Stimulated activated CD8-positive, alpha-beta memory T cell treated with anti-CD3 and anti-CD28 coated beads, Interleukin-15, amount 100 ng/mL, for 4 hours (primary cell): ENCODE measurements around the gene GATAD2A.

Experiments used
- DNase-seq, 2 donors: peaks; one replicate each; pipeline ENCODE4 v3.0.0-alpha.2; 2020; ENCODE audit warnings: low read depth in 2 of 2

Gene GATAD2A

DNA sequence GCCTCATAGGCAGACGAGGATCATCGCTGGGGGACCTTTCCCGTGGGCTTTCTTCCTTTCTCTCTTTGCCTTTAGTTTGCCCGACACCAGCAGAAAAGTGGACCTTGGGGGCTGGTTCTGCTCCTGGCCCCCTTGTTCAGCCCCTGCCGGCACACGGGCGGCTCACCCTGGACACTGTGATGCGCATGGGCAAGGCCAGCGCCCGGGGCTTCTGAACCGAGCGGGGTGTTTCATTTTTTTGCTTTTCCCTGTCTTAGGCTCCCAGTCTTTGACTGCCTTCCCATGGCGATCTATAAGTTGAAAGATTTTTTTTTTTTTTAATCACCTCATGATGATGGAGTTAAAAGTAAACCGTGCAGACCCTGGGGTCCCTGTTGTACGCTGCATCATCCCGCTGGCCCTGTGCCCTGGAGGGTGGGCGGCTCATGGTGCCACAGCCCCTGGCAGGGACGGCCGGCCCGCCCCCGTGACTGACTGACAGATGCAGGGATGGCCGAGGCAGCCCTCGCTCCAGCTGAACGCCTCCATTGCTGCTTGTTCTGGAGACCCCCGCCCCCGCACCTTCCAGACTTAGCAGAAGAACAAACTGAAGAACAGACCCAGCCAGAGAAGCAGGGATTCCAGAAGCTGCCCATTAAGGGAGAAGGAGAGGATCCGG lies 100.3 kb downstream of the GATAD2A start:
- no peak for DNase-seq

- no peak for DNase-seq
Observed at GRCh38 chr19:19506592-19506991, 101.1 kb downstream of the GATAD2A start.

- no peak for DNase-seq
Observed at GRCh38 chr19:19507354-19507753, 101.9 kb downstream of the GATAD2A start.

- DNase-seq: no peak
Observed at GRCh38 chr19:19508217-19508616, 102.7 kb downstream of the GATAD2A start.

DNA sequence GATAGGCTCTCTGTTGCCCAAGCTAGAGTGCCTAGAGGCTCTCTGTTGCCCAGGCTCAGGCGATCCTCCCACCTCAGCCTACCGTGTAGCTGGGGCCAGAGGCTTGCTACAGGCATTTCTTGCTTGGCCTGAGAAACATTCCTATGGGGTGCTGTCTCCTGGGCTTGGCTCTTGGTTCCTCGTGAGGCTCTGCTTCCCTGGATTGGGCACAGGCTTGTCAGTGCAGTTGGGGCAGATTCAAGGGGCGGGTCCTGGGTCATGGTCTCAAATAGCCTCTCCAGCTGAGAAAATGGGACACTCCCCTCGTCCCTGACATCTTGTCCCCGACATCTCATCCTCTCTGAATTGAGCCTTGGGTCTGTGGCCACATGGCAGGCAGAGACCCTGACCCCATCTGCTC lies 105.0 kb downstream of the GATAD2A start:
- no peak for DNase-seq

GRCh38 chr19:19513682-19514081 lies 108.2 kb downstream of the GATAD2A start:
- DNase-seq: no peak

DNA sequence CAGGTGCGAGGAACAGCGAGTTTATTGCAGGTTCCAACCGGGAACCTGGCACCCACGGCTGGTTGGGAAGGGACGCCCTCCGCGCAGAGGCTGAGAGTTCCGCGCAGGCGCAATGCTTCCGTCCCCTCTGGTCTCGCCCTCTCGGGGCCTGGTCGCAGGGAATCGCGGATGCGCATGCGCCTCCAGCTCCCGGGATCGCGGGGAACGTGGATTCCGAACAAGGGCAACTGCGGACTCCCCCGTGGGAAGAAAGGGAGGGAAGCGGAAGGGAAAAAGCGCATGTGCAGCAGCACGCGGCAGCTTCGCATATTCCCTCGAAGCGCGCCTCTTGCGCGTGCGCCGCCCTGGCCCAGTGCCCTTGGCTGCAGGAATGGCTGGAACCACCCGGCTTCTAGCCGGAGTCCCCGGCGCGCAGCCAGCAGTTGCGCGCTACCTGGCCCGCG lies 108.8 kb downstream of the GATAD2A start:
- no peak for DNase-seq

DNA sequence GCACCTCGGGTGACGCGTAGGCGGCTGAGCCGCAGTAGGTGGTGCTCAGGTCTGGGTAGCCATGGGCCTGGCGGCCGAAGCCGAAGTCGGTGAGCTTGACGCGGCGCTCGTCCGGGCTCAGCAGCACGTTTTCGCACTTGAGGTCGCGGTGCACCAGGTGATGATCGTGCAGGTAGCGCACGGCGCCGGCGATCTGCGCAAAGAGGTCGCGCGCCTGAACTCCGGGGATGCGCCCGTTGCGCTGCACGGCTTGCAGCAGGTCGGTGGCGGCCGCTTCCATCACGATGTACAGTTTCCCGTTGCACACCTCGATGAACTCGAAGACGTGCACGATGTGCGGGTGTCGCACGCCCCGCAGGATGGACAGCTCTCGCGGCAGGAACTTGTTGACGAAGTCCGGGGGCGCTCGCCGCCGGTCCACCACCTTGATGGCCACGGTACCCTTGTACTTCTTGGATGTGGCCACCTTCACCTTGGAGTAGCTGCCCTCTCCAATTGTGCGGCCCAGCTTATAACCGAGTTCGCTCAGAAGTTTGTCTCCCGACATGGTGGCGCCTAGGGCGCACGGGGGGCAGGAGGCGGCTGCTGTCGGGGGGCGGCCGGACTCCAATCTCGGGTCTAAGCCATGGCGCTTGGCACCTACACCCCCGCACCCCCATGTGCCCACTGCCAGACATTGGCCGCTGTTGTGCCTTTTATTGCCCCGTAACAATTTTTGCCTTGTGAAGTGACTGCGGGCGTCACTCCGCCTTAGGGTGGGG lies 109.6 kb downstream of the GATAD2A start, which contains the start of gene TSSK6:
Gene TSSK6 (minus strand): TSS at position 668 of the 761 bp plus-strand sequence. CDS start 121 bp downstream, at position 547.
- no peak for DNase-seq

DNA sequence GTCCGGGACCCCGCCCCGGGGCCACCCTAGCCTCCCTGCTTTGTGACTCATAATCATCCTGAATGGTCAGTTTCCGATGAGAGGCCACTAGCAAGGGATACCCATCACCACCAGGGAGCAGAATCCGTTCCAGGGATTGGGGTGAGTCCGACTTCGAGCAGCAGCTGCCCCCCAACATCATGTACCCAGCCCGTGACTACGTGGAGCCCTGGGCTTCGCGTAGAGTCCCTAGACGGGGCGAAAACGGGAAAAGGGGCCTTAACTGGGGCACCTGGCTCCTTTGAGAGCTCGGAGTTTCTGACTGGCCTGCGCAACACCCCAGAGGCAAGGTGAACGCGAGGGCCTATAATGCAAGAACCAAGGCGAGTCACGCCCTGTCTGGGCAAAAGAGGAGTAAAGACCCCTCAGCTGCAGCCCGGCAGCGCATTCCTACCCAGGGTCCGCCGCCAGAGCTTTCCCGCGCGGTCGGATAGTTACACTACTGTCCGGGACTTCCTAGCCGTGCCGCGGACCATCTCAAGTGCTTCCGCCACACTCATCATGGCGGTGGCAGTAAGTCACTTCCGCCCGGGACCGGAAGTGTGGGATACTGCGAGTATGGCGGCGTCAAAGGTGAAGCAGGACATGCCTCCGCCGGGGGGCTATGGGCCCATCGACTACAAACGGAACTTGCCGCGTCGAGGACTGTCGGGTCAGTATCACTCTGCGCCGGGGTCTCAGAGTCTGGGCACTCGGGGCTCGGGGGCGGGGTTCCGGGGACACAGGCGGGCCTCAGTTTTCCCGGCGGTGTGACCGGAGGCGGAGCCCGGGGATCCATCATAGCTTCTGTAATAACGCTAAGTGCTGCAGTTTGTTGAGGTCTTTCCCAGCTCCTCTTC lies 110.4 kb downstream of the GATAD2A start, which contains the start of gene NDUFA13:
Gene NDUFA13 (plus strand): TSS at position 584 of the 878 bp plus-strand sequence. CDS start 14 bp downstream, at position 598.
- DNase-seq: peak; percentile 86 to 87

DNA sequence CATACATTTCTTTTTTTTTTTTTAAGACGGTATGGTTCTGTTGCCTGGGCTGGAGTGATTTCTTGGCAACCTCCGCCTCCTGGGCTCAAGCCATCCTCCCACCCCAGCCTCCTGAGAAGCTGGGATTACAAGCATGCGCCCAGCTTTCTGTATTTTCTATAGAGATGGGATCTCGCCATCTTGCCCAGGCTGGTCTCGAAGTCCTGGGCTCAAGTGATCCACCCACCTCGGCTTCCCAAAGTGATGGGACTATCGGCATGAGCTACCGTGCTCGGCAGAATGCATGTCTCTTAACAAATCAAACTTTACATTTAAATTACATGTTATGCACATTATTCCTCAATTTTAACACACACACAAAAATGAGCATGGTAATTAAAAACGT lies 111.8 kb downstream of the GATAD2A start:
- no peak for DNase-seq

DNA sequence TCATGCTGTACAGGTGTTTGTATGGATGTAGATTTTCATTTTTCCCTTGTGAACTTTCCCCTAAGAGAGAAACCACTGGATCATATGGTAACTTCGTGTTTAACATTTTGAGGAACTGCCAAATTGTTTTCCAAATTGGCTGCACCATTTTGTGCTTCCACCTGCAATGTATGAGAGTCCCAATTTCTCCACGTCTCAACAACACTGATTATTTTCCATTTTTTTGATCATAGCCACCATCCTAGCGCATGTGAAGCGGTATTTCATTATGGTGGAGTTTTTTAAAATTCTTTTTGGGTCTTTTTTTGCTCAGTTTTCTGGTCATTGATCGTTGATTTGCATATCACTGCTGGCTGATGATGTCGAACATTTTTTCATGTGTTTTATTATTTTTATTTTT lies 115.5 kb downstream of the GATAD2A start:
- no peak for DNase-seq

GRCh38 chr19:19523177-19523576 lies 117.7 kb downstream of the GATAD2A start:
- no peak for DNase-seq

GRCh38 chr19:19524053-19524452 lies 118.6 kb downstream of the GATAD2A start:
- no peak for DNase-seq

DNA sequence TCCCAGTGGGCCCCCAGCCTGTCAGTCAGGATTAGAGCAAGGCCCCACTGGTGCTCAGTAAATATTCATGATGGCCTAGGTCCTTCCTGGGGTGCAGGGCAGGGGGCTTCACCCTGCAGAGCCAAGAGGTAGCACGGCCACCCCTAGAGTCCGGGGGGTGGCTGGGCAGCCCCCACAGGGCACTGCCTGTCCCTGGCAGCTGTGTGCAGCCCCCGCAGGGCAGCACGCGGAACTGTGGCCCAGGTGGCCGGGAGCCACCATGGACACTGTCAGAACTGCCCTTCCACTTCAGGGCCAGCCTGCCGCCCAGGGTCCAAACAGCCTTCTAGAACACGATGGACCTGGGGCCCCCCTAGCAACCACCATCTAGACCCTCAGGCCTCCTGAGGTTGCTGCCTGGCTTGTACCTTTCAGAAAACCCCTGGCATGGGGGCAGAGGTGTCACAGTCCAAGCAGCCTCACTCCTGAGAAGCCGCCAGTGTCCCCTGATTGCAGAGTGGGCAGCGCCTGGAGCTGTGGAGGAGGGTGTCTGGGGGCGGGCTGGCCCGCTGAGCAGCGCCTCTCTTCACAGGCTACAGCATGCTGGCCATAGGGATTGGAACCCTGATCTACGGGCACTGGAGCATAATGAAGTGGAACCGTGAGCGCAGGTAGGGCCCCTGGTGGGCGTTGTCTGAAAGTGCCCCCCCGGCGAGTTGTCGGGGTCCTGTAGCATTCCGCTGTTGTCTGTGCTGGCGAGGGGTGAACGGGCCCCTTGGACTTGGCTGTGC lies 120.3 kb downstream of the GATAD2A start:
- no peak for DNase-seq

DNA sequence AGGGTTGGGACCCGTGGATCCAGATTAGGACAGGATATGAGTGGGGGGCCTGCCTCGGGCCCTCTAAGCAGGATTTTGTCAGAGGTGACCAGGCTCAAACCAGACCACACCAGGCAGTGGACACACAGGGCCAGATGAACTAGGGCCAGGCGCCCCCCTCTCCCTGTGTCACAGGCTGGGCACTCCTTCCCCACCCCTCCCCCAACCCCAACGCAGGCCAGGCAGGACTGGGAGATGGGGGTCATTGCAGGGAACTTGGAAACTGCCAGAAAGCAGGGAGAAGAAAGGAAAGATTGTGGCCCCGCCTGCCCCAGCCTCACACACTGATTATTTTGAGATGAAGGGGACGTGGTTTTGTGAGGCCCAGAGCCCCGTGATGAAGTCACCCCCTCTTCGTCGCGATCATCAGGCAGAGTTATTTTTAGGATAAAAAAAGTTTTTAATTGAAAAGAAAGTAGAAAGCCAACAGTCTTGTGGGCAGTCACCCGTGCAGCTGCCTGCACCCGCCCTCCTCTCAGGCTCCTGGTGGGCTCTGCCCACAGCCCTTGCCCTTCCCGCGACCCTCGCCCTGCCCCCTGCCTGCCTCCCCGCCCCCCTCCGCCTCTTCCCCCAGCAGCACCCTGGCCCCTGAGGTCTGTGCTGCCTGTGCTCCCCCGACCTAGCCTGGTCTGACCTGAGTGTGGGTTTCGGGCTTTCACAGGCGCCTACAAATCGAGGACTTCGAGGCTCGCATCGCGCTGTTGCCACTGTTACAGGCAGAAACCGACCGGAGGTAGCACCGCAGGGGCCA lies 121.3 kb downstream of the GATAD2A start:
- DNase-seq: no peak

DNA sequence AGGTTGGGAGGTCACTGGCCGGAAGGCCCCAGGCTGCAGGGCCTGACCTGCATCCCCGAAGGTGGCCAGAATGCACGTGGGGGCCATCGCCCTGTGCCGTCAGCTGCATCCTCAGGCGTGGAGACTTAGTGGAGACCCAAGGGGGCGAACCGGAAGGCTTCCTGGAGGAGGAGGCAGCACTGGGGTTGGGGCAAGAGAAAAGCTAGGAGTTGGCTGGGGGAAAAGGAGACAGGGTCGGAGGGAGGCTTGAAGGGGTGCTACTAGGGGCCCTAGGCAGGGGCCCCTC lies 121.8 kb downstream of the GATAD2A start:
- no peak for DNase-seq

GRCh38 chr19:19527674-19528625 lies 122.5 kb downstream of the GATAD2A start:
- no peak for DNase-seq

DNA sequence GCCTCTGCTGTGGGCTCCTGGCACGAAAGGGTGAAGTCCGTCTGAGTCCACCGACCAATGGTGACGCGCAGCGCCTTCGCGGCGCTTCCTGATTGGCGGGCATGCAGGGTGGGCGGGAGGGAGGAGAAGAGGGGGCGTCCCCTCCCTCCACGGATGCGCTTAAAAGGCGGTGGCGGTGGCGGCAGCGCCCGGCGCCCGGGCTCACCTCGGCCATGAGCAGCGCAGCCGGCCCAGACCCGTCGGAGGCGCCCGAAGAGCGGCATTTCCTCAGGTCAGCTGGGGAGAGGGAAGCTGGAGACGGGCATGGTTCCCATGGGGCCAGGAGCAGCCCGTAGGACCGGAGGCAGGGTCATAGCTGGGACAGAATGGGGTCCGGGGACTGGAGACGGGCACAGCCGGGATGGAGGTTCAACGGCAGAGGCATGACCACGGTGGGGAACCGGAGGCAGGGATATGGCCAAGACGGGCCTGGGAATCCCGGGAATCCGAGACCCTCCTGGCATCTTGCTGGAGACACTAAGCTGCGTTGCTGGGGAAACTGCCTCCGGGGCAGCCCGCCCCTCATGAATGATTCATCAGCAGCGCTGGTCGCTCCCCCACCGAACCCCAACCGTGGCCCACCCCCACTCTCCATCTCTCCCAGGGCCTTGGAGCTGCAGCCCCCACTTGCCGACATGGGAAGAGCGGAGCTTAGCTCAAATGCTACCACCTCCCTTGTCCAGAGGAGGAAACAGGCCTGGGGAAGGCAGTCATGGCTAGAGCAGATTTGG lies 123.4 kb downstream of the GATAD2A start, which contains the start of gene YJEFN3:
Gene YJEFN3 (plus strand): TSS at position 191 of the 770 bp plus-strand sequence. CDS start 22 bp downstream, at position 213.
- no peak for DNase-seq
